PC-9 (cell line): ENCODE results near the gene STAB2. TPM values are rescaled to one million over a fixed set of nuclear protein-coding genes. Genes with fewer than 3 reads are reported as not detected.

Experiments used
- BruUV-seq: library from RNA; stranded (reverse); fragments of 400-500 nt; replicated peaks from 2 replicates; lab custom pipeline; 2021; lab: Mats Ljungman, UMichigan
- CTCF ChIA-PET: fragments of 300-600 bp; sonication (Branson Sonifier 250); formaldehyde crosslinking; loops from one replicate; lab custom pipeline; 2022; ENCODE audit warnings: antibody characterized with exemption; lab: Charles Lee
- POLR2A ChIA-PET: fragments of 300-600 bp; sonication (Branson Sonifier 250); formaldehyde crosslinking; loops from one replicate; lab custom pipeline; 2022; ENCODE audit warnings: antibody characterized with exemption; ENCODE audit not compliant: unreplicated experiment; lab: Charles Lee
- DNase-seq, 2 experiments: peaks; one replicate each; pipeline versions ENCODE4 v3.0.0 to v3.0.0-alpha.2; 2015 to 2022; ENCODE audit warnings: mixed read lengths in 1 of 2
- H2AFZ ChIP-seq: fragments of 200-600 bp; sonication (generic); 2 replicates; pipeline ENCODE4 v1.8.1; 2017; ENCODE audit warnings: antibody characterized with exemption
- H3F3A ChIP-seq: fragments of 200-600 bp; sonication (generic); 2 replicates; pipeline ENCODE4 v1.8.1; 2017; ENCODE audit warnings: antibody characterized with exemption, mild to moderate bottlenecking, low read depth; ENCODE audit not compliant: insufficient read depth
- H3K27ac ChIP-seq: fragments of 200-600 bp; sonication (generic); 2 replicates; pipeline ENCODE4 v1.6.1; 2016; ENCODE audit warnings: mixed run types
- H3K27me3 ChIP-seq: fragments of 200-600 bp; sonication (generic); 2 replicates; pipeline ENCODE4 v1.6.1; 2016; ENCODE audit warnings: low read depth, mixed run types; ENCODE audit not compliant: insufficient read depth
- H3K36me3 ChIP-seq: fragments of 200-600 bp; sonication (generic); 2 replicates; pipeline ENCODE4 v1.6.1; 2016; ENCODE audit warnings: low read depth, mixed run types
- H3K4me1 ChIP-seq: fragments of 200-600 bp; sonication (generic); replicated peaks from 2 replicates; pipeline ENCODE4 v1.6.1; 2016; ENCODE audit warnings: mixed run types; ENCODE audit not compliant: insufficient read depth
- H3K4me2 ChIP-seq: fragments of 200-600 bp; sonication (generic); 2 replicates; pipeline ENCODE4 v1.6.1; 2017; ENCODE audit warnings: mixed run types
- H3K4me3 ChIP-seq: fragments of 200-600 bp; sonication (generic); 2 replicates; pipeline ENCODE4 v1.6.1; 2016; ENCODE audit warnings: mixed run types
- H3K79me2 ChIP-seq: fragments of 200-600 bp; sonication (generic); 2 replicates; pipeline ENCODE4 v1.6.1; 2017; ENCODE audit warnings: low read depth, mixed run types
- H3K9me2 ChIP-seq: fragments of 200-600 bp; sonication (generic); 2 replicates; pipeline ENCODE4 v1.8.1; 2017; ENCODE audit warnings: mild to moderate bottlenecking; ENCODE audit not compliant: insufficient read depth
- H3K9me3 ChIP-seq: fragments of 200-600 bp; sonication (generic); 2 replicates; pipeline ENCODE4 v1.8.1; 2016; ENCODE audit warnings: low read depth; ENCODE audit not compliant: insufficient read depth
- H4K20me1 ChIP-seq: fragments of 200-600 bp; sonication (generic); 2 replicates; pipeline ENCODE4 v1.8.1; 2017; ENCODE audit not compliant: insufficient read depth
- CTCF ChIP-seq: fragments of 200-600 bp; sonication (generic); conservative IDR thresholded peaks from 2 replicates; pipeline ENCODE4 v1.6.1; 2017; ENCODE audit warnings: mixed run types, antibody characterized with exemption, mild to moderate bottlenecking, moderate library complexity
- EZH2 ChIP-seq: fragments of 200-600 bp; sonication (generic); IDR thresholded peaks from 2 replicates; pipeline ENCODE4 v1.8.0; 2017; ENCODE audit warnings: antibody characterized with exemption, low read depth
- intact Hi-C: fragments of 100-400 bp; cut with micrococcal nuclease; formaldehyde crosslinking; loops from one replicate; pipeline ENCODE4 v1.10.0; 2022; ENCODE audit not compliant: unreplicated experiment
- total RNA-seq: library from RNA; stranded (reverse); gene quantifications from 2 replicates; pipeline ENCODE4 v1.2.3, GENCODE V29; 2021

Gene STAB2
- total RNA-seq, 1 experiment from 2014 or later, result not detected

DNA sequence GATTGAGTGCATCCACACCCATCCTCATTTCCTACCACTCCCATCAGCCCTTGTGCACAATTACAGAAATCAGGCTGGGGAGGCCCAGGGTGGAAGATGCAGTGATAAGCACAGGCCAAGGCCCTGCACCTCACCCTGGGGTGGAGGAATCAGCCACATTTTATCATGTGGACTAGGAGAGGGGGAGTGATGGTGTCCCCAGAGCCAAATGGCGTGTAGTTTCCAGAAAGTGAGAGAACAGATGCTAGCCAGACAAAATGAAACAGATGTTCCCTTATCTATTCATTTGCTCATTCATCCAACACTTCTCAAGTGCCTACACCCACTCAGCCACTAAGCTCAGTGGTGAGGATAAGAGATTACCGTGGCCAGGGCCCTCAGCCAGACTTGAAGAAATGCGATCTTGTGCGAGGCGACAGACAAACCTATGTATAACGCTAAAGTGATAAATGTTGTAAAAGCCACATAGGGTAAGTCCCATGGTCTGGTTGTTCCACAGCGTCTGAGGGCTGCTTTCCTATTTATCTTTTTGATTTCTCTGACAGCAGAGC lies 93.6 kb downstream of the STAB2 start:
- CTCF ChIA-PET, result no interaction called here
- intact Hi-C loops, result no loop called here

GRCh38 chr12:103686026-103686425 lies 99.0 kb downstream of the STAB2 start:
- ChIA-PET CTCF (no interaction called here), POLR2A (no interaction called here)
- no peaks in the 10 kb centered on the region; the same call in 1 of the 2 replicates for H3K9me2 ChIP-seq
- no peaks in the 10 kb centered on the region for H3K79me2 ChIP-seq
- no peak overlapping the region for H3K4me2 ChIP-seq
- no peaks in the 10 kb centered on the region for H3K9me3 ChIP-seq
- TF ChIP-seq EZH2 (no peak), CTCF (no peak)
- no peaks in the 10 kb centered on the region for H3K36me3 ChIP-seq
- no peak for DNase-seq
- no peaks in the 10 kb centered on the region for H3K4me1 ChIP-seq
- H3K4me3 ChIP-seq, result no peak overlapping the region
- no peaks in the 10 kb centered on the region for H3F3A ChIP-seq
- no TSS peak for BruUV-seq
- intact Hi-C loops, result no loop called here
- H2AFZ ChIP-seq, result no peak overlapping the region
- no peaks in the 10 kb centered on the region for H4K20me1 ChIP-seq
- no peak overlapping the region for H3K27ac ChIP-seq
- H3K27me3 ChIP-seq, result 0 out of 2 replicates have a peak, but pooled peaks cover 6% of the 10 kb centered on the region

More for the DNA sequence above, 93.6 kb downstream of the STAB2 start:
- no peak overlapping the region for H3K27ac ChIP-seq
- H3K4me3 ChIP-seq, result no peak overlapping the region
- no peaks in the 10 kb centered on the region for H4K20me1 ChIP-seq
- H2AFZ ChIP-seq, result no peak overlapping the region
- TF ChIP-seq CTCF, result no peak
- no peak for TF ChIP-seq EZH2
- H3F3A ChIP-seq, result no peaks in the 10 kb centered on the region
- H3K4me2 ChIP-seq, result no peak overlapping the region
- no TSS peak for BruUV-seq
- H3K27me3 ChIP-seq, result 0 out of 2 replicates have a peak, but pooled peaks cover 6% of the 10 kb centered on the region
- H3K9me2 ChIP-seq, result no peaks in the 10 kb centered on the region; the same call in 1 of the 2 replicates
- no peaks in the 10 kb centered on the region for H3K9me3 ChIP-seq
- POLR2A ChIA-PET, result no interaction called here
- no peaks in the 10 kb centered on the region for H3K79me2 ChIP-seq
- no peaks in the 10 kb centered on the region for H3K4me1 ChIP-seq
- DNase-seq, result no peak
- H3K36me3 ChIP-seq, result no peaks in the 10 kb centered on the region

DNA sequence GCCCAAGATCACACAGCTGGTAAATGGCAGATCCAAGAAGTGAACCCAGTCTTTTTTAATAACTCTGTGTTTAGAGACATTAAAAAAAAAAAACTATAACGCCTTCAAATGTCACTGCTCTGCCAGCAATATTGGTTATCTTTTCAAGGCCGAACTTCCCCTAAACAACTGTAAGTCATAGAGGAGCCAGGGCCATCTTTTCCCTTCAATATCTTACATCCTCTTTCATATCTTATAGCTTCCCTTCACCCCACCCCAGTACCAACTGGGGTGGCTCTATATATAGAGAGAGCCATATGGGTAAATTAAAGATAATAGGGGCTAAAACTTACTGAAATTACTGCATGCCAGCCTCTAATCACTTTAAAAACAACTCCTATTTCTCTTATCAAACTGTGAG lies 100.2 kb downstream of the STAB2 start:
- no TSS peak for BruUV-seq
- H4K20me1 ChIP-seq, result no peaks in the 10 kb centered on the region
- H3K9me2 ChIP-seq, result no peaks in the 10 kb centered on the region; the same call in 1 of the 2 replicates
- H3K9me3 ChIP-seq, result no peaks in the 10 kb centered on the region
- intact Hi-C loops, result no loop called here
- H3K4me1 ChIP-seq, result no peaks in the 10 kb centered on the region
- H3K4me2 ChIP-seq, result no peak overlapping the region
- H3K79me2 ChIP-seq, result no peaks in the 10 kb centered on the region
- no peaks in the 10 kb centered on the region for H3F3A ChIP-seq
- H3K27ac ChIP-seq, result no peak overlapping the region
- ChIA-PET CTCF (no interaction called here), POLR2A (no interaction called here)
- H3K27me3 ChIP-seq, result 0 out of 2 replicates have a peak, but pooled peaks cover 6% of the 10 kb centered on the region
- DNase-seq, result no peak
- no peaks in the 10 kb centered on the region for H3K36me3 ChIP-seq
- TF ChIP-seq CTCF (no peak), EZH2 (no peak)
- no peak overlapping the region for H2AFZ ChIP-seq
- no peak overlapping the region for H3K4me3 ChIP-seq
